GM12878 (cell line): ENCODE data around the gene MCF2L2. TPM values are rescaled to one million over a fixed set of nuclear protein-coding genes. Genes with fewer than 3 reads are reported as not detected.

Experiments
- ATAC-seq: fragments of 200-7000 bp; cut with Tn5 transposase; 3 replicates; pipeline ENCODE4 v1.9.1; 2020; ENCODE audit warnings: mild to moderate bottlenecking, moderate library complexity
- BruUV-seq: library from RNA; stranded (reverse); fragments of 400-500 nt; replicated peaks from 2 replicates; lab custom pipeline; 2021; lab: Mats Ljungman, UMichigan
- CTCF ChIA-PET: fragments of 300-600 bp; sonication (Branson Sonifier 250); formaldehyde crosslinking; extraction: SDS; loops from one replicate; lab custom pipeline; 2021; ENCODE audit warnings: inconsistent platforms; lab: Yijun Ruan, JAX
- POLR2A ChIA-PET: fragments of 350-600 bp; formaldehyde crosslinking; extraction: SDS; loops from one replicate; lab custom pipeline; 2021; ENCODE audit warnings: inconsistent platforms; lab: Charles Lee
- RAD21 ChIA-PET: fragments of 300-600 bp; sonication (Branson Sonifier 250); formaldehyde crosslinking; loops from one replicate; lab custom pipeline; 2023; ENCODE audit warnings: antibody characterized with exemption; ENCODE audit not compliant: unreplicated experiment; lab: Charles Lee
- SMC1A ChIA-PET: fragments of 300-600 bp; sonication (Branson Sonifier 250); formaldehyde crosslinking; loops from one replicate; lab custom pipeline; 2023; ENCODE audit not compliant: unreplicated experiment, uncharacterized antibody; lab: Charles Lee
- DNase-seq: peaks from one replicate; pipeline ENCODE4 v3.0.0-alpha.2; 2011; ENCODE audit warnings: low read depth, low spot score
- FAIRE-seq: peaks from 3 replicates; lab custom pipeline; 2011; peaks lifted over from hg19 to GRCh38; lab: Jason Lieb, UNC
- H2AFZ ChIP-seq: 2 replicates; pipeline ENCODE4 v1.6.0; 2011; ENCODE audit warnings: low read depth, low read length, control low read depth; ENCODE audit not compliant: control insufficient read depth
- H3K27ac ChIP-seq: 2 replicates; pipeline ENCODE4 v1.5.1; 2011; ENCODE audit warnings: control low read depth; ENCODE audit not compliant: control insufficient read depth, insufficient read depth
- H3K27me3 ChIP-seq, 2 experiments: replicated peaks in 1 of 2; 2 replicates each; pipeline versions ENCODE4 v1.6.0 to v1.6.1; 2011; ENCODE audit warnings: low read length in 1 of 2; ENCODE audit not compliant: control insufficient read depth in 2 of 2, insufficient read depth in 2 of 2
- H3K36me3 ChIP-seq, 2 experiments: 2 replicates each; pipeline ENCODE4 v1.5.1; 2011; ENCODE audit warnings: low read length in 1 of 2; ENCODE audit not compliant: control insufficient read depth in 2 of 2, insufficient read depth in 2 of 2
- H3K4me1 ChIP-seq: 2 replicates; pipeline ENCODE4 v1.6.1; 2011; ENCODE audit warnings: mild to moderate bottlenecking, low read length, moderate library complexity, mixed read lengths; ENCODE audit not compliant: control insufficient read depth, insufficient read depth
- H3K4me2 ChIP-seq: 2 replicates; pipeline ENCODE4 v1.6.0; 2011; ENCODE audit warnings: control low read depth; ENCODE audit not compliant: control insufficient read depth, insufficient read depth
- H3K4me3 ChIP-seq: fragments of 200-600 bp; sonication (generic); 2 replicates; pipeline ENCODE4 v1.5.1; 2016
- H3K79me2 ChIP-seq: 2 replicates; pipeline ENCODE4 v1.6.0; 2011; ENCODE audit warnings: low read length; ENCODE audit not compliant: control insufficient read depth, insufficient read depth
- H3K9ac ChIP-seq: 2 replicates; pipeline ENCODE4 v1.8.0; 2011; ENCODE audit warnings: low read length, control low read depth, mixed read lengths; ENCODE audit not compliant: control insufficient read depth, insufficient read depth
- H3K9me3 ChIP-seq: replicated peaks from 3 replicates; pipeline ENCODE4 v1.5.1; 2011; ENCODE audit warnings: mild to moderate bottlenecking, low read length; ENCODE audit not compliant: control insufficient read depth, insufficient read depth
- H4K20me1 ChIP-seq: 2 replicates; pipeline ENCODE4 v1.6.0; 2011; ENCODE audit not compliant: control insufficient read depth, insufficient read depth
- BCLAF1 ChIP-seq: fragments of 450-650 bp; IDR thresholded peaks from 2 replicates; pipeline ENCODE4 v1.6.1; 2017; ENCODE audit warnings: antibody characterized with exemption, mild to moderate bottlenecking, moderate library complexity
- EED ChIP-seq: sonication (generic); IDR thresholded peaks from 2 replicates; pipeline ENCODE4 v1.6.1; 2016; ENCODE audit warnings: antibody characterized with exemption, low read depth
- MTA2 ChIP-seq: fragments of 450-650 bp; IDR thresholded peaks from 2 replicates; pipeline ENCODE4 v1.6.1; 2016; ENCODE audit warnings: low read depth, mild to moderate bottlenecking, moderate library complexity
- NR2F1 ChIP-seq: fragments of 450-650 bp; conservative IDR thresholded peaks from 2 replicates; pipeline ENCODE4 v1.6.1; 2017; ENCODE audit warnings: mild to moderate bottlenecking
- PAX5 ChIP-seq: IDR thresholded peaks from 2 replicates; pipeline ENCODE4 v1.6.1; 2011; ENCODE audit warnings: low read depth, low read length, borderline replicate concordance
- PML ChIP-seq: IDR thresholded peaks from 2 replicates; pipeline ENCODE4 v1.6.1; 2012; ENCODE audit warnings: low read length, inconsistent platforms
- SUZ12 ChIP-seq: fragments of 200-600 bp; sonication (generic); IDR thresholded peaks from one replicate; pipeline ENCODE4 v1.6.1; 2018; ENCODE audit warnings: antibody characterized with exemption, mild to moderate bottlenecking; ENCODE audit not compliant: unreplicated experiment
- WGBS: methylation state at CpG from one replicate; pipeline ENCODE4 v1.1.6; 2016; ENCODE audit warnings: low lambda C conversion rate; ENCODE audit not compliant: insufficient replicate concordance, insufficient coverage; ENCODE audit errors: missing lambda C conversion rate; 5-methylcytosine and 5-hydroxymethylcytosine counted together
- in situ Hi-C: fragments of 300-500 bp; cut with MboI; formaldehyde crosslinking; loops from 9 replicates; pipeline ENCODE4 v1.14.3; 2018; ENCODE audit warnings: mixed read lengths
- intact Hi-C: fragments of 100-400 bp; cut with micrococcal nuclease; formaldehyde crosslinking; loops from one replicate; pipeline ENCODE4 v1.14.2; 2022; ENCODE audit not compliant: unreplicated experiment
- polyA plus RNA-seq, 11 experiments: library from polyadenylated mRNA; depleted of rRNA in 4 of 11; unstranded in 6 of 11; stranded (reverse) in 5 of 11; fragments of >200 nt; fragmentation: Nextera tagmentation in 4 of 11; fragmentation: Illumina TruSeq in 1 of 11; extraction: Ambion mirVana in 4 of 11; extraction: Trizol in 1 of 11; gene quantifications; 1 replicate in 1 of 11; 2 replicates in 10 of 11; pipeline versions ENCODE4 v1.2.1 to v1.2.3, GENCODE V29; 2011 to 2016; ENCODE audit warnings: inconsistent platforms in 2 of 11, missing spikeins in 2 of 11, low read depth in 1 of 11
- total RNA-seq, 4 experiments: library from RNA; depleted of rRNA in 3 of 4; stranded (reverse); fragments of >200 nt in 3 of 4; fragmentation: Illumina TruSeq in 1 of 4; extraction: Trizol in 1 of 4; gene quantifications; 2 replicates each; pipeline versions ENCODE4 v1.2.1 to v1.2.3, GENCODE V29; 2013 to 2021
- TF ChIP-seq, protein P1 (sequence below): fragments of 450-650 bp; formaldehyde crosslinking; IDR thresholded peaks from 2 replicates; pipeline ENCODE4 v1.5.0; 2022; ENCODE audit warnings: mild to moderate bottlenecking, missing genetic modification characterization

The MCF2L2 gene
- total and polyA plus RNA-seq, 10 of the 15 experiments (the other 5 are each of a cell fraction or from before 2014, with no cell fraction given), result 0.37 to 2.8 (median 1.4) TPM

GRCh38 chr3:183318877-183319276 lies 109.5 kb downstream of the MCF2L2 start:
- ATAC-seq, result no peak
- no peaks in the 10 kb centered on the region for H3K79me2 ChIP-seq
- H3K9me3 ChIP-seq, result no peaks in the 10 kb centered on the region
- H3K27ac ChIP-seq, result no peak overlapping the region
- 70% methylated on average over 5 of the region's 5 CpGs for WGBS
- RAD21 ChIA-PET, result no interaction called here
- H3K36me3 ChIP-seq, result no peaks in the 10 kb centered on the region
- DNase-seq, result no peak
- no peak overlapping the region for H2AFZ ChIP-seq
- no peaks in the 10 kb centered on the region for H3K4me1 ChIP-seq
- SMC1A ChIA-PET, result interaction anchor here (1.8 kb wide), 1 partner anchor 15 kb away, joined by 3 read pairs; no protein-coding TSS in a partner anchor
- TF ChIP-seq SUZ12 (no peak), EED (no peak), PML (no peak), PAX5 (no peak), MTA2 (no peak), BCLAF1 (no peak), NR2F1 (no peak)
- TF ChIP-seq, protein P1, sequence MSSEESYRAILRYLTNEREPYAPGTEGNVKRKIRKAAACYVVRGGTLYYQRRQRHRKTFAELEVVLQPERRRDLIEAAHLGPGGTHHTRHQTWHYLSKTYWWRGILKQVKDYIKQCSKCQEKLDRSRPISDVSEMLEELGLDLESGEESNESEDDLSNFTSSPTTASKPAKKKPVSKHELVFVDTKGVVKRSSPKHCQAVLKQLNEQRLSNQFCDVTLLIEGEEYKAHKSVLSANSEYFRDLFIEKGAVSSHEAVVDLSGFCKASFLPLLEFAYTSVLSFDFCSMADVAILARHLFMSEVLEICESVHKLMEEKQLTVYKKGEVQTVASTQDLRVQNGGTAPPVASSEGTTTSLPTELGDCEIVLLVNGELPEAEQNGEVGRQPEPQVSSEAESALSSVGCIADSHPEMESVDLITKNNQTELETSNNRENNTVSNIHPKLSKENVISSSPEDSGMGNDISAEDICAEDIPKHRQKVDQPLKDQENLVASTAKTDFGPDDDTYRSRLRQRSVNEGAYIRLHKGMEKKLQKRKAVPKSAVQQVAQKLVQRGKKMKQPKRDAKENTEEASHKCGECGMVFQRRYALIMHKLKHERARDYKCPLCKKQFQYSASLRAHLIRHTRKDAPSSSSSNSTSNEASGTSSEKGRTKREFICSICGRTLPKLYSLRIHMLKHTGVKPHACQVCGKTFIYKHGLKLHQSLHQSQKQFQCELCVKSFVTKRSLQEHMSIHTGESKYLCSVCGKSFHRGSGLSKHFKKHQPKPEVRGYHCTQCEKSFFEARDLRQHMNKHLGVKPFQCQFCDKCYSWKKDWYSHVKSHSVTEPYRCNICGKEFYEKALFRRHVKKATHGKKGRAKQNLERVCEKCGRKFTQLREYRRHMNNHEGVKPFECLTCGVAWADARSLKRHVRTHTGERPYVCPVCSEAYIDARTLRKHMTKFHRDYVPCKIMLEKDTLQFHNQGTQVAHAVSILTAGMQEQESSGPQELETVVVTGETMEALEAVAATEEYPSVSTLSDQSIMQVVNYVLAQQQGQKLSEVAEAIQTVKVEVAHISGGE (CRISPR knock-in tag), result no peak
- H3K27me3 ChIP-seq, result no peaks in the 10 kb centered on the region
- no TSS peak for BruUV-seq
- no peak for FAIRE-seq
- H4K20me1 ChIP-seq, result no peaks in the 10 kb centered on the region
- in situ Hi-C loops, result no loop called here
- no peak overlapping the region for H3K4me3 ChIP-seq
- POLR2A ChIA-PET, result interaction anchor here (1.0 kb wide), 1 partner anchor 11 kb away, joined by 3 read pairs; no protein-coding TSS in a partner anchor
- H3K9ac ChIP-seq, result no peak overlapping the region
- CTCF ChIA-PET, result interaction anchor here (1.1 kb wide), 1 partner anchor 133 kb away, joined by 3 read pairs; no protein-coding TSS in a partner anchor
- H3K4me2 ChIP-seq, result no peak overlapping the region
- intact Hi-C loops, result no loop called here
